ENCODE measurements around the gene HID1. TPM values are rescaled to one million over a fixed set of nuclear protein-coding genes. Genes with fewer than 3 reads are reported as not detected.
A peak's percentile ranks its signal among the peaks of the same experiment; 100 is the strongest.
"Not testable (repeated sequence)": the region's sequence is repeated elsewhere in the genome, so short reads cannot be mapped to it uniquely, and the experiment has no call there.

Gene HID1
- total RNA-seq, 2 donors from 2014 or later = 87.1 to 101 TPM

DNA sequence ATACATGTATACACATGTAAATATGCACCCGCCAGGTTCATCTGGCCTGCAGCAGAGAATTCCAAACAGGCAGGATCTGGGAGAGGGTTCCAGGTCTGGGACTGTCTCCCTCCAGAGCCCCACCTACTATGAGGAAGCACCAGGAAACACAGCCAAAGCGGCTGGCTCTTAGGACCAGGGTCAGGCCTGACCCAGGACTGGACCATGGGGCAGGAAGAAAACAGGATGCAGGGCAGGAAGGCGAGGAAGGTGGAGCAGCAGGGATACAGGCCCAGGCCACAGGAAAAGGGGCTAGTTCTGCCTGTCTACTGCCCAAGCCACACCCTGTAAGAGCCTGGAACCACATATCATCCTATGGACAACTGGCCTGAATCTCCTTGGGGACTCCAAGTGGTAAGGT lies 2.2 kb downstream of the HID1 start:
- WGBS = 90% methylated on average over 3 of the region's 3 CpGs
- H3K4me3 ChIP-seq = peak overlapping the region in 1 of 2 donors; percentile 65

DNA sequence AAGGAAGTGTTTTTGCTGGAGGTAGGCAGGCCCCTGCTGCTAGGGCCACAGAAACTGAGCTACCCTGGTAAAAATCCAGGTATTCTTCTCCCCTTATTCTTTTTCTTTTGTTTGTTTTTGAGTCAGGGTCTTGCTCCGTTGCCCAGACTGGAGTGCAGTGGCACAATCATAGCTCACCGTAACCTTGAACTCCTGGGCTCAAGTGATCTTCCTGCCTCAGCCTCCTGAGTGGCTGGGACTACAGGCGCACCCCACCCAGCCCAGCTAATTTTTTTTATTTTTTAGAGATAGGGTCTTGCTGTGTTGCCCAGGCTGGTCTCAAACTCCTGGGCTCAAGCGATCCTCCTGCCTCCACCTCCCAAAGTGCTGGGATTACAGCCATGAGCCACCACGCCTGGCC lies 3.1 kb downstream of the HID1 start:
- H3K4me3 ChIP-seq; H3K27ac ChIP-seq; H3K9me3 ChIP-seq; DNase-seq (ENCODE audit: low spot score); intact Hi-C loops (cut with DNase I); H3K4me1 ChIP-seq (replicated peaks); H3K36me3 ChIP-seq; H3K27me3 ChIP-seq (replicated peaks; ENCODE audit: insufficient read depth): not testable (repeated sequence)
- 92% methylated on average over 5 of the region's 5 CpGs for WGBS

More for the DNA sequence above, 2.2 kb downstream of the HID1 start:
- Histone ChIP-seq H3K36me3 (no peaks in the 10 kb centered on the region), H3K9me3 (no peaks in the 10 kb centered on the region), H3K27me3 (replicated peaks; ENCODE audit: insufficient read depth) (no peaks in the 10 kb centered on the region), H3K4me1 (replicated peaks) (peaks cover 6% of the 10 kb centered on the region), H3K27ac (peak overlapping the region; percentile 74 to 78)
- no peak for TF ChIP-seq POLR2A (IDR thresholded peaks at IDR 0.05)
- TF ChIP-seq, protein P1, sequence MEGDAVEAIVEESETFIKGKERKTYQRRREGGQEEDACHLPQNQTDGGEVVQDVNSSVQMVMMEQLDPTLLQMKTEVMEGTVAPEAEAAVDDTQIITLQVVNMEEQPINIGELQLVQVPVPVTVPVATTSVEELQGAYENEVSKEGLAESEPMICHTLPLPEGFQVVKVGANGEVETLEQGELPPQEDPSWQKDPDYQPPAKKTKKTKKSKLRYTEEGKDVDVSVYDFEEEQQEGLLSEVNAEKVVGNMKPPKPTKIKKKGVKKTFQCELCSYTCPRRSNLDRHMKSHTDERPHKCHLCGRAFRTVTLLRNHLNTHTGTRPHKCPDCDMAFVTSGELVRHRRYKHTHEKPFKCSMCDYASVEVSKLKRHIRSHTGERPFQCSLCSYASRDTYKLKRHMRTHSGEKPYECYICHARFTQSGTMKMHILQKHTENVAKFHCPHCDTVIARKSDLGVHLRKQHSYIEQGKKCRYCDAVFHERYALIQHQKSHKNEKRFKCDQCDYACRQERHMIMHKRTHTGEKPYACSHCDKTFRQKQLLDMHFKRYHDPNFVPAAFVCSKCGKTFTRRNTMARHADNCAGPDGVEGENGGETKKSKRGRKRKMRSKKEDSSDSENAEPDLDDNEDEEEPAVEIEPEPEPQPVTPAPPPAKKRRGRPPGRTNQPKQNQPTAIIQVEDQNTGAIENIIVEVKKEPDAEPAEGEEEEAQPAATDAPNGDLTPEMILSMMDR (IDR thresholded peaks at IDR 0.05) = no peak
- no peak for TF ChIP-seq POLR2AphosphoS5 (IDR thresholded peaks at IDR 0.05)
- intact Hi-C loops (cut with DNase I) = no loop called here
- DNase-seq (ENCODE audit: low spot score) = no peak

DNA sequence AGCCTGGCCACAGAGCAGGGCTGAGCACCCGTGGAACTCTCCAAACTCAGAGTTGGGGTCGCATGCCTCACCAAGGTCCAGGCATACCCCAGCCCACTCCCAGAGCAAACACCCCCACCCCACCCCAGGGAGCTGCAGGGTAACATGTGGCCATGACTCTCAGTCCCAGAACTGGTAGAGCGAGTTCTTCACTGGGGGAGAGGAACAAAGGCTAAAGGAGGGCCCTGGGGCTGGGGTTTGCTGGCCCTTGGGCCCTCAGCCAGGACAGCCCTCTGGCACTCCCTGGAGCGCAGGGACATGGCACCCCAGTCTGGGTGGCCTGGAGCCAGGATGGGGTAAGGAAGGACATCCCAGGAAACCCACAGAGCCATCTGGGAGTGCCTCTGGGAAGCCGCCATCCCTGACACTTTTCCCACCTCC lies 4.2 kb downstream of the HID1 start:
- Histone ChIP-seq H3K9me3 (no peaks in the 10 kb centered on the region), H3K4me3 (no peak overlapping the region), H3K27me3 (replicated peaks; ENCODE audit: insufficient read depth) (no peaks in the 10 kb centered on the region), H3K36me3 (no peaks in the 10 kb centered on the region), H3K27ac (peak overlapping the region in 1 of 2 donors; percentile 57), H3K4me1 (replicated peaks) (peaks cover 6% of the 10 kb centered on the region)
- WGBS = 33% methylated on average over 4 of the region's 5 CpGs
- intact Hi-C loops (cut with DNase I) = no loop called here
- no peak for DNase-seq (ENCODE audit: low spot score)
- TF ChIP-seq POLR2AphosphoS5 (IDR thresholded peaks at IDR 0.05) = peak; percentile 41
- no peak for TF ChIP-seq POLR2A (IDR thresholded peaks at IDR 0.05)

DNA sequence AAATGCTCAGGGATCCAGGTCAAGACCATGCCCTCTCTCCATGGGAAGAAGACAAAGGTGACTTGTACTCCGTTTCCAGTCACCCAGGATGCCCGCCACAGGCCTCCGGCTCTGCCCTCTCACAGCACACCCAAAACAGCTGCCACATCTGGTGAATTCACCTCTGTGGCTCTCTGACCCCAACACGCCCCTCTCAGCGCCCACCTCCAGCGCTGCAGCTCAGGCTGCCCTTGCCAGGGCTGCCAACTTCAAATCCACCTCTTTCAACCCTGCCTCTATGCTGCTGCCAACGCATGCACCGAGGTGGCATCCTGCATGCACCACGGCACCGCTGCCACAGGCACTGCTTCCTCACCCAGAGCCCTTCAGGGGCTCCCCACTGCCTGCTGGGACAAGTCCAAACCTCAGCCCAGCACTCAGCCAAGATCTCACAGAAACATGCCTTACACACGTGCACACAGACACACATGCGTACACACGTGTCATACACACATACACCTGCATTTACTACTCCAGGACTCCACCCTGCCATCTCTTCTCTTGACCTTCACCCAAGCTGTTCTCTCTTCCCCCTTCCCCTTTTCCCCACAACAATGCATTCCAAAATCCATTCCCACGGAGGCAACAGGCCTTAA lies 7.5 kb downstream of the HID1 start:
- Histone ChIP-seq H3K9me3 (no peaks in the 10 kb centered on the region), H3K36me3 (no peaks in the 10 kb centered on the region), H3K27me3 (replicated peaks; ENCODE audit: insufficient read depth) (no peaks in the 10 kb centered on the region), H3K27ac (no peak overlapping the region), H3K4me3 (no peak overlapping the region), H3K4me1 (replicated peaks) (peaks cover 6% of the 10 kb centered on the region)
- TF ChIP-seq, protein P1 (IDR thresholded peaks at IDR 0.05) = no peak
- no peak for TF ChIP-seq POLR2AphosphoS5 (IDR thresholded peaks at IDR 0.05)
- no peak for DNase-seq (ENCODE audit: low spot score)
- WGBS = 66% methylated on average over 14 of the region's 14 CpGs
- intact Hi-C loops (cut with DNase I) = loop anchor here (5.0 kb wide), 3 partner anchors 67 to 237 kb away; partner anchors contain the start of gene ARMC7

DNA sequence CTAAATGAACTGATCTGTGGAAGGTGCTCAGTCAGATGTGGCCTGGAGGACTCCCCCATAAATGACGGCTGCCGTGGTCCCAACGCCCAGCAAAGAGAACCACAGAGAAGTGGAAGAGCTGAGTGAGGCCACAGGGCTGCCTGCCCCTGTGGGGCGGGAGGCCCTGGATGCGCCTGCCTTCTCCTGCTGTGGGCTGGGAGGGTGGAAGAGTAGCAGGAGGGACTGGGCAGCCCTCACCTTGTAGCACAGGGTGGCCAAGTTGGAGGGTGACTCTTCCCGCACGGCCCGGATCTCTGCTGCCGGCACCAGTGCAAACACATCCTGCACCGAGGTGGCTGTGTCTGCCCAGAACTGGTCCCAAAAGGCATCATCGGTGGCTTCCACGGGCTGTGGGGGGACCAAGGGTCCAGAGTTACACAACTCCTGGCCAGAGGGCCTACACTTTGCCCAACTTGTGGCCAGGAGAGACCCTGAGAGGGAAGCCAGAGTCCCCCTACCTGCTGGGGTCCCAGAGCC lies 8.3 kb downstream of the HID1 start:
- Histone ChIP-seq H3K9me3 (no peaks in the 10 kb centered on the region), H3K27ac (no peak overlapping the region), H3K27me3 (replicated peaks; ENCODE audit: insufficient read depth) (no peaks in the 10 kb centered on the region), H3K36me3 (no peaks in the 10 kb centered on the region), H3K4me1 (replicated peaks) (peaks cover 6% of the 10 kb centered on the region), H3K4me3 (no peak overlapping the region)
- intact Hi-C loops (cut with DNase I) = loop anchor here (5.0 kb wide), 3 partner anchors 68 to 238 kb away; partner anchors contain the start of gene ARMC7
- TF ChIP-seq, protein P1 (IDR thresholded peaks at IDR 0.05) = no peak
- TF ChIP-seq POLR2A (IDR thresholded peaks at IDR 0.05) (no peak), POLR2AphosphoS5 (IDR thresholded peaks at IDR 0.05) (no peak)
- DNase-seq (ENCODE audit: low spot score) = no peak
- WGBS = 97% methylated on average over 10 of the region's 12 CpGs

DNA sequence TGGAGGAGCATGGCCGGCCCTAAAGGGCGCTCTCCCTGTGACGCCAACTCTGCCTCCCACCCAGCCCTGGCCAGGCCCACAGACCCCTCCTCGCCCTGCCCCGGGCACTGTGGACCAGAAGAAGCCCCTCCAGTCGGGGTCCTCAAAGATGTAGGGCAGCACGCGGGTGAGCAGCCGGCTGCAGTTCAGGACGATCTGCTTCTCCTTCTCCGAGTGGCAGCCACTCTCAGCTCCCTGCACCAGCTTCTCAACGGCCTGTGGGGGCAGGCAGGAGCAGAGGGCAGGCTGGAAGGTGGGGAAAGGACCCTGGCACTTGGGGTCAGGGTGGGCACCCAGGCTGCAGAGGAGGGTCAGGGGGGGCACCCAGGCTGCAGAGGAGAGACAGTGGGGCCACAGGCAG lies 8.9 kb downstream of the HID1 start:
- DNase-seq (ENCODE audit: low spot score) = no peak
- H3K9me3 ChIP-seq = no peaks in the 10 kb centered on the region
- intact Hi-C loops (cut with DNase I) = loop anchor here (5.0 kb wide), 3 partner anchors 69 to 239 kb away; partner anchors contain the start of gene ARMC7

More for the DNA sequence above, 8.9 kb downstream of the HID1 start:
- H3K4me1 ChIP-seq (replicated peaks) = peaks cover 6% of the 10 kb centered on the region
- 70% methylated on average over 12 of the region's 12 CpGs for WGBS
- no peak overlapping the region for H3K4me3 ChIP-seq
- no peaks in the 10 kb centered on the region for H3K27me3 ChIP-seq (replicated peaks; ENCODE audit: insufficient read depth)
- H3K27ac ChIP-seq = no peak overlapping the region
- TF ChIP-seq, protein P1 (IDR thresholded peaks at IDR 0.05) = no peak
- TF ChIP-seq POLR2A (IDR thresholded peaks at IDR 0.05) (no peak), POLR2AphosphoS5 (IDR thresholded peaks at IDR 0.05) (no peak)
- H3K36me3 ChIP-seq = no peaks in the 10 kb centered on the region
